Measurements from ENCODE around the gene ZNF687.

GRCh38 chr1:151242442-151242841, 39.7 kb upstream of the ZNF687 start:
- TF ChIP-seq CTCF (conservative IDR thresholded peaks at IDR 0.05): no peak
- no peak for TF ChIP-seq ZFX (IDR thresholded peaks at IDR 0.05)

Measured in C4-2B (cell line).